IMR-90 (cell line): ENCODE data around the gene RESF1. TPM values are rescaled to one million over a fixed set of nuclear protein-coding genes. Genes with fewer than 3 reads are reported as not detected.

Experiments
- ATAC-seq: fragments of 200-7000 bp; cut with Tn5 transposase; 2 replicates; pipeline ENCODE4 v1.9.1; 2020; ENCODE audit warnings: low read depth, mild to moderate bottlenecking, moderate library complexity
- BruUV-seq: library from RNA; stranded (reverse); fragments of 400-500 nt; replicated peaks from 2 replicates; lab custom pipeline; 2021; lab: Mats Ljungman, UMichigan
- CTCF ChIA-PET: fragments of 300-600 bp; formaldehyde crosslinking; extraction: SDS; loops from one replicate; lab custom pipeline; 2021; ENCODE audit warnings: antibody characterized with exemption; lab: Yijun Ruan, JAX
- POLR2A ChIA-PET: fragments of 300-600 bp; sonication (Branson Sonifier 250); formaldehyde crosslinking; loops from one replicate; lab custom pipeline; 2022; ENCODE audit warnings: antibody characterized with exemption; ENCODE audit not compliant: unreplicated experiment; lab: Charles Lee
- DNase-seq: peaks from one replicate; pipeline ENCODE4 v3.0.0; 2013
- H2AFZ ChIP-seq: replicated peaks from 2 replicates; pipeline ENCODE3; 2013; ENCODE audit warnings: low read length, mild to moderate bottlenecking; ENCODE audit not compliant: poor library complexity
- H2AK5ac ChIP-seq: 2 replicates; pipeline ENCODE4 v1.6.1; 2013; ENCODE audit warnings: low read depth, low read length, inconsistent platforms
- H2AK9ac ChIP-seq: replicated peaks from 2 replicates; pipeline ENCODE3; 2013; ENCODE audit warnings: mild to moderate bottlenecking, low read depth, low read length, moderate library complexity; ENCODE audit not compliant: poor library complexity
- H2BK120ac ChIP-seq: 2 replicates; pipeline ENCODE4 v1.6.1; 2013; ENCODE audit warnings: low read depth, low read length, inconsistent platforms
- H2BK15ac ChIP-seq: 3 replicates; pipeline ENCODE4 v1.6.1; 2013; ENCODE audit warnings: low read depth, low read length, inconsistent platforms
- H2BK20ac ChIP-seq: 2 replicates; pipeline ENCODE4 v1.6.1; 2013; ENCODE audit warnings: low read depth, mild to moderate bottlenecking, inconsistent platforms, low read length, moderate library complexity
- H2BK5ac ChIP-seq: 2 replicates; pipeline ENCODE4 v1.6.1; 2013; ENCODE audit warnings: mild to moderate bottlenecking, low read depth, low read length, inconsistent platforms; ENCODE audit not compliant: poor library complexity, severe bottlenecking
- H3K14ac ChIP-seq: replicated peaks from 2 replicates; pipeline ENCODE4 v1.6.1; 2013; ENCODE audit warnings: low read depth, low read length, inconsistent platforms
- H3K18ac ChIP-seq: 2 replicates; pipeline ENCODE4 v1.6.1; 2013; ENCODE audit warnings: low read depth, low read length, control low read depth
- H3K23ac ChIP-seq: 2 replicates; pipeline ENCODE4 v1.6.1; 2013; ENCODE audit warnings: low read depth, low read length, inconsistent platforms
- H3K27ac ChIP-seq: 2 replicates; pipeline ENCODE4 v1.5.1; 2013; ENCODE audit warnings: mild to moderate bottlenecking, control low read depth, low read length; ENCODE audit not compliant: insufficient read depth
- H3K27me3 ChIP-seq: 2 replicates; pipeline ENCODE4 v1.6.1; 2013; ENCODE audit warnings: low read length; ENCODE audit not compliant: control insufficient read depth, insufficient read depth
- H3K36me3 ChIP-seq: 2 replicates; pipeline ENCODE4 v1.6.1; 2013; ENCODE audit warnings: low read length, mixed read lengths; ENCODE audit not compliant: control insufficient read depth, insufficient read depth
- H3K4ac ChIP-seq: 2 replicates; pipeline ENCODE4 v1.6.1; 2013; ENCODE audit warnings: low read depth, low read length, inconsistent platforms
- H3K4me1 ChIP-seq: 2 replicates; pipeline ENCODE4 v1.6.1; 2013; ENCODE audit warnings: low read length, mixed read lengths; ENCODE audit not compliant: control insufficient read depth, insufficient read depth
- H3K4me2 ChIP-seq: 2 replicates; pipeline ENCODE4 v1.6.1; 2013; ENCODE audit warnings: low read depth, mild to moderate bottlenecking, control low read depth, low read length, moderate library complexity
- H3K4me3 ChIP-seq: 2 replicates; pipeline ENCODE4 v1.5.1; 2013; ENCODE audit warnings: low read depth, mild to moderate bottlenecking, control low read depth, low read length, moderate library complexity; ENCODE audit not compliant: insufficient read depth
- H3K56ac ChIP-seq: 2 replicates; pipeline ENCODE4 v1.6.1; 2013; ENCODE audit warnings: low read length, inconsistent platforms; ENCODE audit not compliant: insufficient read depth; ENCODE audit errors: extremely low read depth
- H3K79me1 ChIP-seq, 2 experiments: 2 replicates each; pipeline ENCODE4 v1.6.1; 2013; ENCODE audit warnings: low read length in 2 of 2, inconsistent platforms in 1 of 2, low read depth in 1 of 2
- H3K9ac ChIP-seq: 2 replicates; pipeline ENCODE4 v1.6.1; 2013; ENCODE audit warnings: low read depth, low read length, control low read depth
- H3K9me1 ChIP-seq: 2 replicates; pipeline ENCODE4 v1.6.1; 2013; ENCODE audit warnings: low read length, inconsistent platforms; ENCODE audit not compliant: insufficient read depth
- H3K9me3 ChIP-seq: 2 replicates; pipeline ENCODE4 v1.6.1; 2013; ENCODE audit warnings: low read length; ENCODE audit not compliant: control insufficient read depth, insufficient read depth
- H4K20me1 ChIP-seq: 2 replicates; pipeline ENCODE4 v1.6.1; 2013; ENCODE audit warnings: low read length, inconsistent platforms; ENCODE audit not compliant: insufficient read depth
- H4K5ac ChIP-seq: 2 replicates; pipeline ENCODE4 v1.6.1; 2013; ENCODE audit warnings: mild to moderate bottlenecking, low read depth, low read length, control low read depth
- H4K8ac ChIP-seq, 2 experiments: 2 replicates each; pipeline ENCODE4 v1.6.1; 2013; ENCODE audit warnings: low read depth in 2 of 2, low read length in 2 of 2, control low read depth in 1 of 2, inconsistent platforms in 1 of 2
- H4K91ac ChIP-seq: 2 replicates; pipeline ENCODE4 v1.6.1; 2013; ENCODE audit warnings: low read depth, low read length, inconsistent platforms; ENCODE audit not compliant: insufficient read depth
- CTCF ChIP-seq: conservative IDR thresholded peaks from 2 replicates; pipeline ENCODE4 v1.5.1; 2012; ENCODE audit warnings: mild to moderate bottlenecking, low read depth, low read length, improper control_type of control experiment
- MAFK ChIP-seq: IDR thresholded peaks from 2 replicates; pipeline ENCODE4 v1.6.1; 2012; ENCODE audit warnings: low read depth, low read length, improper control_type of control experiment
- RCOR1 ChIP-seq: IDR thresholded peaks from 2 replicates; pipeline ENCODE4 v1.6.1; 2012; ENCODE audit warnings: mild to moderate bottlenecking, low read length, improper control_type of control experiment; ENCODE audit not compliant: insufficient replicate concordance
- whole genome bisulfite sequencing, 2 experiments: methylation state at CpG; one replicate each; pipeline versions ENCODE4 v1.1.5 to v1.1.7; 2013; ENCODE audit warnings: missing lambda C conversion rate in 2 of 2; ENCODE audit not compliant: insufficient read length in 1 of 2; ENCODE audit errors: extremely low coverage in 2 of 2; 5-methylcytosine and 5-hydroxymethylcytosine counted together
- dilution Hi-C: fragments of 300-500 bp; cut with HindIII; formaldehyde crosslinking; loops from one replicate; pipeline ENCODE4 v1.14.3; 2018; ENCODE audit warnings: low sequenced_read_pairs; ENCODE audit not compliant: unreplicated experiment
- in situ Hi-C: fragments of 300-500 bp; cut with MboI; formaldehyde crosslinking; loops from 3 replicates; pipeline ENCODE4 v1.14.3; 2019; ENCODE audit warnings: low sequenced_read_pairs, inconsistent platforms, mixed read lengths
- intact Hi-C: fragments of 100-400 bp; cut with micrococcal nuclease; formaldehyde crosslinking; loops from 2 replicates; pipeline ENCODE4 v1.10.0; 2022
- polyA plus RNA-seq, 3 experiments: library from polyadenylated mRNA; depleted of rRNA; stranded (reverse); fragments of >200 nt; gene quantifications; 2 replicates each; pipeline ENCODE4 v1.2.3, GENCODE V29; 2012; ENCODE audit warnings: low replicate concordance in 1 of 3
- total RNA-seq: library from RNA; depleted of rRNA; stranded (reverse); fragments of >200 nt; gene quantifications from 2 replicates; pipeline ENCODE4 v1.2.3, GENCODE V29; 2012

The RESF1 gene
- total and polyA plus RNA-seq, 2 of the 4 experiments (the other 2 are of a cell fraction): 5.0 to 7.3 TPM

DNA sequence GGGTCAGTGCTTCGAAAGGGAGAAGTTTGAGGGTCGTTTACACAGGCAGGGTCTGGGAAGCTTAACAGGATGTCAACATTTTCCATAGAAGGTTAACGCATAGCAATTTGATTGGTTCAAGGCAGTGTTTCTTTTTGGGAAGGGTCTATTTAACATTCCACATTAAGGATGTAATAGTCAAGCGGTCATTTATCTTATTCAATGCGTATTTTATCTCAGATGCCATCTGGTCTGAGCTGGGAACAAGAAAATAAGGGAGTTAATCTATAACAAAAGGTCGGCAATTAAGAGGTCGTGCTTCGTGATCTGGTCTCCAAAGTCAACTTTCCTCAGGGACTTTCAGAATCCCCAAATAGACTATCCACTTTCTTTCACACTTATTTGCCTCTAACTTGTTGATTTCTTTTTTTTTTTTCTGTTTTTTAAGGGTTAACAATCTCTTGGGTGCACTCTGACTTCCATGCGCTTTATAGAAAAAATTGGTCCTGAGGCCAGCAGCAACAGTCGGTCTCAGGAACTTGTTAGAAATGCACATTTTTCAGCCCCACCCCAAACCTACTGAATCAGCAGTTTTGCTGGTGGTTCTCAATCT is 550 bp upstream of the RESF1 start:
- Histone ChIP-seq H2BK15ac (0 out of 3 replicates have a peak overlapping the region, but pooled peaks have one; percentile 16), H3K56ac (peak overlapping the region; percentile 75), H3K14ac (peak overlapping the region; percentile 96), H3K4me2 (peak overlapping the region; percentile 57), H3K79me1 (peaks cover 18 to 25% of the 10 kb centered on the region in 2 experiments), H2BK5ac (peak overlapping the region; percentile 59), H2BK20ac (peak overlapping the region; percentile 78; the same call in 1 of the 2 replicates), H2AK5ac (no peak overlapping the region), H4K5ac (peak overlapping the region; percentile 95), H3K18ac (peak overlapping the region; percentile 44), H4K91ac (peak overlapping the region; percentile 72), H4K8ac (peak overlapping the region; percentile 67 to 78; a peak in 3 of 4 replicates), H3K36me3 (0 out of 2 replicates have a peak, but pooled peaks cover 2% of the 10 kb centered on the region), H2AK9ac (peak overlapping the region; percentile 77), H3K4ac (peak overlapping the region; percentile 94), H3K27ac (peak overlapping the region; percentile 61), H3K9me1 (no peaks in the 10 kb centered on the region), H3K9ac (peak overlapping the region; percentile 68), H4K20me1 (no peaks in the 10 kb centered on the region), H3K23ac (peak overlapping the region; percentile 97), H3K9me3 (no peaks in the 10 kb centered on the region), H2AFZ (peak overlapping the region; percentile 98), H3K27me3 (no peaks in the 10 kb centered on the region), H2BK120ac (peak overlapping the region; percentile 93), H3K4me3 (peak overlapping the region; percentile 61), H3K4me1 (peaks cover 3% of the 10 kb centered on the region)
- dilution Hi-C loops: no loop called here
- POLR2A ChIA-PET: interaction anchor here (1.0 kb wide), 1 partner anchor 62 kb away, joined by 3 read pairs; no protein-coding TSS in a partner anchor
- no TSS peak for BruUV-seq
- ATAC-seq (peak; percentile 22), DNase-seq (no peak)
- no CpG with 5 or more reads among the region's 10 CpGs for WGBS, 2 experiments
- intact Hi-C loops: loop anchor here (1.0 to 5.0 kb wide), 3 partner anchors 230 to 349 kb away; partner anchors contain the start of genes AMN1 and ETFBKMT
- no peak for TF ChIP-seq CTCF
- no peak for TF ChIP-seq RCOR1
- peak; percentile 97 for TF ChIP-seq MAFK
- in situ Hi-C loops: loop anchor here (25.0 kb wide), 1 partner anchor 271 kb away; no protein-coding TSS in a partner anchor
- CTCF ChIA-PET: interaction anchor here (0.6 kb wide), 1 partner anchor 302 kb away, joined by 3 read pairs; no protein-coding TSS in a partner anchor
